ENCODE measurements around the gene SGMS1. TPM values are rescaled to one million over a fixed set of nuclear protein-coding genes. Genes with fewer than 3 reads are reported as not detected.

Gene SGMS1
- total RNA-seq, 2 experiments from 2014 or later: 24.8 to 25.2 TPM

GRCh38 chr10:50610368-50610767, 13.4 kb downstream of the SGMS1 start:
- H3K4me3 ChIP-seq (ENCODE audit: low read length): no peak overlapping the region
- H3K27ac ChIP-seq (ENCODE audit: low read depth in 1 of 2, low read length in 2 of 2): no peak overlapping the region
- no peaks in the 10 kb centered on the region for H3K27me3 Mint-ChIP-seq
- H3K4me1 Mint-ChIP-seq (ENCODE audit: low read depth): peaks cover 86% of the 10 kb centered on the region
- H3K4me3 Mint-ChIP-seq: no peak overlapping the region
- no peaks in the 10 kb centered on the region for H3K27me3 ChIP-seq (ENCODE audit: control insufficient read depth in 1 of 2, insufficient read depth in 2 of 2, low read length in 2 of 2)
- H3K9me3 Mint-ChIP-seq: no peaks in the 10 kb centered on the region
- TF ChIP-seq, protein P1, sequence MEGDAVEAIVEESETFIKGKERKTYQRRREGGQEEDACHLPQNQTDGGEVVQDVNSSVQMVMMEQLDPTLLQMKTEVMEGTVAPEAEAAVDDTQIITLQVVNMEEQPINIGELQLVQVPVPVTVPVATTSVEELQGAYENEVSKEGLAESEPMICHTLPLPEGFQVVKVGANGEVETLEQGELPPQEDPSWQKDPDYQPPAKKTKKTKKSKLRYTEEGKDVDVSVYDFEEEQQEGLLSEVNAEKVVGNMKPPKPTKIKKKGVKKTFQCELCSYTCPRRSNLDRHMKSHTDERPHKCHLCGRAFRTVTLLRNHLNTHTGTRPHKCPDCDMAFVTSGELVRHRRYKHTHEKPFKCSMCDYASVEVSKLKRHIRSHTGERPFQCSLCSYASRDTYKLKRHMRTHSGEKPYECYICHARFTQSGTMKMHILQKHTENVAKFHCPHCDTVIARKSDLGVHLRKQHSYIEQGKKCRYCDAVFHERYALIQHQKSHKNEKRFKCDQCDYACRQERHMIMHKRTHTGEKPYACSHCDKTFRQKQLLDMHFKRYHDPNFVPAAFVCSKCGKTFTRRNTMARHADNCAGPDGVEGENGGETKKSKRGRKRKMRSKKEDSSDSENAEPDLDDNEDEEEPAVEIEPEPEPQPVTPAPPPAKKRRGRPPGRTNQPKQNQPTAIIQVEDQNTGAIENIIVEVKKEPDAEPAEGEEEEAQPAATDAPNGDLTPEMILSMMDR (IDR thresholded peaks at IDR 0.05): no peak
- CTCF ChIA-PET: no interaction called here
- POLR2A ChIA-PET: no interaction called here
- H3K36me3 Mint-ChIP-seq (ENCODE audit: low read depth): peaks cover 7% of the 10 kb centered on the region
- no peak for ATAC-seq (ENCODE audit: poor library complexity)
- DNase-seq: no peak
- peaks cover 23% of the 10 kb centered on the region for H3K4me1 ChIP-seq (ENCODE audit: insufficient read depth, low read length)
- H3K36me3 ChIP-seq (ENCODE audit: insufficient read depth, low read length): no peaks in the 10 kb centered on the region
- intact Hi-C loops (cut with DNase I, micrococcal nuclease): no loop called here
- H3K27ac Mint-ChIP-seq: no peak overlapping the region
- H3K9me3 ChIP-seq (ENCODE audit: control insufficient read depth in 1 of 2, insufficient read depth in 1 of 2, low read length in 2 of 2): no peaks in the 10 kb centered on the region

DNA sequence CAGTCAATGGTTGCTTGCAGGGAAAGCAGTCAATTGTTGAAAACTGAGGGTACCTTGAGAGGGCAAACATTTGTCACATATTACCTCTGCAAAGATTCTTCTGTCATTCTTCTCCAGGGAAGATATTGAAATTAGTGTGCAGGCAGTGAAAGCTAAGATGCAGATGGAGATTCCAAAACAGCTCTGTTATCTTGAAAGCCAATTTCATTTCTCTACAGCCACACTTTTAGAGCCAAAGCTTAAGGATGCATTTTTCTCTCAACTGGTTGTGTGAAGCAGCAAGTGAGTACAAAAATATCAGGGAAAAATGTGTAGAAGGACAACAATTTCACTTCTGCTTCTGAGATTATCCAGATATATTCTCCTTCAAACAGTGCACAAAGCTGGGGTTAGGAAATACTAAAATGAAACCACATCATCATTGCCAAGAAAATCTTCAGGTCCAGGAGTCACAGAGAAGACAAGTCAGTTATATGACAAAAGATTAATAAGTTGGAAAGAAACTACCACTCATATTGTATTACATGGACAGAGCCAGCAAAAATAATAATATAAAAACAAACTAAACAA, 16.3 kb downstream of the SGMS1 start:
- peaks cover 25% of the 10 kb centered on the region for H3K4me1 ChIP-seq (ENCODE audit: insufficient read depth, low read length)

GRCh38 chr10:50605951-50606270, 17.8 kb downstream of the SGMS1 start:
- Histone ChIP-seq H3K27ac (ENCODE audit: low read depth in 1 of 2, low read length in 2 of 2) (no peak overlapping the region), H3K4me3 (ENCODE audit: low read length) (no peak overlapping the region), H3K9me3 (ENCODE audit: control insufficient read depth in 1 of 2, insufficient read depth in 1 of 2, low read length in 2 of 2) (no peaks in the 10 kb centered on the region), H3K4me1 (ENCODE audit: insufficient read depth, low read length) (peaks cover 22% of the 10 kb centered on the region), H3K27me3 (ENCODE audit: control insufficient read depth in 1 of 2, insufficient read depth in 2 of 2, low read length in 2 of 2) (no peaks in the 10 kb centered on the region), H3K36me3 (ENCODE audit: insufficient read depth, low read length) (no peaks in the 10 kb centered on the region)
- CTCF ChIA-PET: no interaction called here
- TF ChIP-seq, protein P1 (IDR thresholded peaks at IDR 0.05): no peak
- Mint-ChIP-seq H3K9me3 (no peaks in the 10 kb centered on the region), H3K4me3 (no peak overlapping the region), H3K27me3 (no peaks in the 10 kb centered on the region), H3K36me3 (ENCODE audit: low read depth) (peaks cover 7% of the 10 kb centered on the region), H3K4me1 (ENCODE audit: low read depth) (peaks cover 85% of the 10 kb centered on the region), H3K27ac (peak overlapping the region; percentile 8)
- no peak for ATAC-seq (ENCODE audit: poor library complexity)
- POLR2A ChIA-PET: interaction anchor here (1.2 to 2.0 kb wide), 3 partner anchors 14 to 16 kb away, joined by 4 to 10 read pairs (median 4); no protein-coding TSS in a partner anchor
- no peak for DNase-seq
- intact Hi-C loops (cut with DNase I, micrococcal nuclease): no loop called here

More for the DNA sequence above, 16.3 kb downstream of the SGMS1 start:
- CTCF ChIA-PET: interaction anchor here (0.7 to 1.0 kb wide), 2 partner anchors 50 to 81 kb away, joined by 3 read pairs; no protein-coding TSS in a partner anchor
- H3K9me3 ChIP-seq (ENCODE audit: control insufficient read depth in 1 of 2, insufficient read depth in 1 of 2, low read length in 2 of 2): no peaks in the 10 kb centered on the region
- Mint-ChIP-seq H3K27ac (peak overlapping the region; percentile 39), H3K4me3 (no peak overlapping the region), H3K36me3 (ENCODE audit: low read depth) (peaks cover 7% of the 10 kb centered on the region), H3K4me1 (ENCODE audit: low read depth) (peaks cover 86% of the 10 kb centered on the region), H3K9me3 (no peaks in the 10 kb centered on the region), H3K27me3 (no peaks in the 10 kb centered on the region)
- TF ChIP-seq, protein P1 (IDR thresholded peaks at IDR 0.05): no peak
- DNase-seq: no peak
- ATAC-seq (ENCODE audit: poor library complexity): no peak
- H3K27me3 ChIP-seq (ENCODE audit: control insufficient read depth in 1 of 2, insufficient read depth in 2 of 2, low read length in 2 of 2): no peaks in the 10 kb centered on the region
- H3K4me3 ChIP-seq (ENCODE audit: low read length): no peak overlapping the region
- H3K36me3 ChIP-seq (ENCODE audit: insufficient read depth, low read length): no peaks in the 10 kb centered on the region
- H3K27ac ChIP-seq (ENCODE audit: low read depth in 1 of 2, low read length in 2 of 2): no peak overlapping the region
- POLR2A ChIA-PET: interaction anchor here (1.2 to 2.0 kb wide), 3 partner anchors 12 to 17 kb away, joined by 4 to 10 read pairs (median 4); no protein-coding TSS in a partner anchor
- intact Hi-C loops (cut with DNase I, micrococcal nuclease): no loop called here

Measured in CD4-positive, alpha-beta T cell (primary cell).